ENCODE measurements around the gene SYT2. TPM values are rescaled to one million over a fixed set of nuclear protein-coding genes. Genes with fewer than 3 reads are reported as not detected.

Gene SYT2
- total RNA-seq, 1 experiment from 2014 or later = not detected

DNA sequence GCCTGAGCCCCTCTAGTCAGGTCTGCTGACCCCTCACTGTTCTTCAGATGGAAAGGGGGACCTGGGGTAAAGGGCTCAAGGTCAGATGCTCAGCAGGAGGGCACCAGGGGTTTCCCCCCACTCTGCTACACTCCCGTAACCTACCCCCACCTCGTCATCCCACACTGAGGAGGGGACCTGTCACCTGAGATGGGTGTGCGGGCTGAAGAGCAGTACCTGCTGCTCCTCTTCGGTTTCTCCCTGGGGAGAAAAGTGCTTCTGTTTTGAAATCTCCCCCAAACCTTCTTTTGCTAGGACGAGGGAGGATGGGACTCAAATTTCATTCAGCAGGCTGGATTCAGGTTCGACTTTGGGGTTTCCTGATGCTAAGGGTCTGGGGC, 65.2 kb downstream of the SYT2 start:
- H3K4me3 ChIP-seq (ENCODE audit: low read length) = no peak overlapping the region
- H3K79me2 ChIP-seq (ENCODE audit: low read length) = no peaks in the 10 kb centered on the region
- ATAC-seq (no peak), DNase-seq (no peak)
- ChIA-PET POLR2A (ENCODE audit: unreplicated experiment) (no interaction called here), CTCF (no interaction called here)
- peaks cover 24% of the 10 kb centered on the region for H3K27me3 ChIP-seq (ENCODE audit: low read length)
- no peak overlapping the region for H3K4me2 ChIP-seq (ENCODE audit: low read length)
- no peaks in the 10 kb centered on the region for H3K9me2 ChIP-seq (replicated peaks; ENCODE audit: low read length)
- no peak for TF ChIP-seq CTCF (conservative IDR thresholded peaks at IDR 0.05; ENCODE audit: low read depth, low read length)
- TF ChIP-seq EZH2 (IDR thresholded peaks at IDR 0.05; ENCODE audit: low read length, unreplicated experiment) = no peak
- TF ChIP-seq EZH2phosphoT487 (IDR thresholded peaks at IDR 0.05; ENCODE audit: borderline replicate concordance, low read length) = no peak
- no peaks in the 10 kb centered on the region for H4K20me1 ChIP-seq (ENCODE audit: low read length)
- H3K9ac ChIP-seq (ENCODE audit: low read length) = no peak overlapping the region
- BruUV-seq (replicated peaks) = no TSS peak
- H2AFZ ChIP-seq (ENCODE audit: low read length) = no peak overlapping the region
- H3K9me3 ChIP-seq (ENCODE audit: low read length) = no peaks in the 10 kb centered on the region
- no peaks in the 10 kb centered on the region for H3F3A ChIP-seq (ENCODE audit: low read length, unreplicated experiment)
- H3K4me1 ChIP-seq (ENCODE audit: insufficient read depth, low read length) = no peaks in the 10 kb centered on the region
- intact Hi-C loops (cut with micrococcal nuclease) = no loop called here
- no peak overlapping the region for H3K27ac ChIP-seq (ENCODE audit: low read length)
- no peaks in the 10 kb centered on the region for H3K36me3 ChIP-seq (ENCODE audit: low read depth, low read length)

DNA sequence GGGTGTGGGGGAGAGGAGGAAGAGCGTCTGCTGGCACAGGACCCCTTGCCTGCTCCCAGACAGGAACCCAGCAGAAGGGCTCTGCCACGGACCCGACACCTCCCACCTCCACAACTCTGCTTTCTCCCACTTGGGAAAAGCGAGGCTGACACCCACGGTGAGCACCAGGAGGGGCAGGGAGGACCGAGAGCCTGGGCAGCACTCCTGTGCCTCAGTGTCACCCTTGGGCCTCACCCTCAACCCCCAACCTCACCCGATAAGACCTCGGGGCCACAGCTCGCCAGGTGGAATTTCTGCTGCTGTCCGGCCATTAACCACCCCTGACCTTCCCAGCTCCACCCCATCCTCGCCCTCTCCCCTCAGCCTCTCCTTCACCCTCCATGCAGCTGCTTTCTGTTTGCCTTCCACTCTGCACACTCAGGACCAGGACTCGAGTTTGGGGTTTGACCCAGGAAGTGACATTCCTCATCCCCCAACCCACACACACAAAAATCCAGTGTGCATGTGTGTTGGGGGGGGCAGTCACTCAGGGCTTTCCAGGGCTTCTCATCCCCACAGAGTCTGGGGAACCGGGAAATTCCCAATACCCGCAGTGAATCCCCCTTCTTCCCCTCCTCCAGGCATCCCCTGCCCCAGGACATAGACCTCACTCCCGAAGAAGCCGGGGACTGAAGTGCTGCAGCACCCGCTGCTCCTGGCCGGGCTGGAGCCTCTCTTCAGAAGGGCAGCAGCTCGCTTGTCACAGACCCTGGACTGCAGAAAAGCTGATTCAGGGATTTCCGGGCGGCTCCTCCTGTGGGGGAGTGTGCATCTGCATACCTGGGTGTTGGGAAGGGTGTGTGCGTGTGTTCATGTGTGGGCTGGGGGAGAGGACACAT, 65.8 kb downstream of the SYT2 start:
- no peaks in the 10 kb centered on the region for H3K36me3 ChIP-seq (ENCODE audit: low read depth, low read length)
- CTCF ChIA-PET = no interaction called here
- no peaks in the 10 kb centered on the region for H3K9me3 ChIP-seq (ENCODE audit: low read length)
- no TSS peak for BruUV-seq (replicated peaks)
- DNase-seq (no peak), ATAC-seq (no peak)
- intact Hi-C loops (cut with micrococcal nuclease) = no loop called here
- H2AFZ ChIP-seq (ENCODE audit: low read length) = no peak overlapping the region
- H3K4me1 ChIP-seq (ENCODE audit: insufficient read depth, low read length) = no peaks in the 10 kb centered on the region
- POLR2A ChIA-PET (ENCODE audit: unreplicated experiment) = no interaction called here
- H3K27ac ChIP-seq (ENCODE audit: low read length) = no peak overlapping the region
- no peaks in the 10 kb centered on the region for H4K20me1 ChIP-seq (ENCODE audit: low read length)
- no peak overlapping the region for H3K4me2 ChIP-seq (ENCODE audit: low read length)
- H3K27me3 ChIP-seq (ENCODE audit: low read length) = peaks cover 24% of the 10 kb centered on the region
- H3K79me2 ChIP-seq (ENCODE audit: low read length) = no peaks in the 10 kb centered on the region
- H3F3A ChIP-seq (ENCODE audit: low read length, unreplicated experiment) = no peaks in the 10 kb centered on the region
- no peak for TF ChIP-seq EZH2 (IDR thresholded peaks at IDR 0.05; ENCODE audit: low read length, unreplicated experiment)
- no peak for TF ChIP-seq EZH2phosphoT487 (IDR thresholded peaks at IDR 0.05; ENCODE audit: borderline replicate concordance, low read length)
- no peak for TF ChIP-seq CTCF (conservative IDR thresholded peaks at IDR 0.05; ENCODE audit: low read depth, low read length)
- H3K4me3 ChIP-seq (ENCODE audit: low read length) = no peak overlapping the region
- no peaks in the 10 kb centered on the region for H3K9me2 ChIP-seq (replicated peaks; ENCODE audit: low read length)
- no peak overlapping the region for H3K9ac ChIP-seq (ENCODE audit: low read length)

Measured in PC-3 (cell line).